ENCODE data around the gene RTKN2. TPM values are rescaled to one million over a fixed set of nuclear protein-coding genes. Genes with fewer than 3 reads are reported as not detected.
"Not testable (repeated sequence)": the region's sequence is repeated elsewhere in the genome, so short reads cannot be mapped to it uniquely, and the experiment has no call there.

RTKN2 gene
- total RNA-seq (2014; rRNA removed; shearing (Covaris generic)): 7.1 and 7.3 TPM in 2 replicates

- peak; percentile 76 for DNase-seq (ENCODE audit: low spot score)
These were observed at the start of gene RTKN2 for GRCh38 chr10:62268399-62269114. TSS of gene RTKN2 (minus strand) at chr10:62268844. CDS start at chr10:62268610, 234 bp downstream.

- DNase-seq (ENCODE audit: low spot score): no peak
These were observed 48.6 kb upstream of the RTKN2 start for GRCh38 chr10:62317257-62317656.

GRCh38 chr10:62309254-62309653 is 40.6 kb upstream of the RTKN2 start:
- no peak for DNase-seq (ENCODE audit: low spot score)

- no peak for DNase-seq (ENCODE audit: low spot score)
These were observed 39.5 kb upstream of the RTKN2 start for GRCh38 chr10:62308101-62308500.

- no peak for DNase-seq (ENCODE audit: low spot score)
These were observed 39.0 kb upstream of the RTKN2 start for GRCh38 chr10:62307635-62308034.

GRCh38 chr10:62306663-62307062 is 38.0 kb upstream of the RTKN2 start:
- DNase-seq (ENCODE audit: low spot score): no peak

- no peak for DNase-seq (ENCODE audit: low spot score)
These were observed 37.2 kb upstream of the RTKN2 start for GRCh38 chr10:62305813-62306212.

- DNase-seq (ENCODE audit: low spot score): no peak
These were observed 35.3 kb upstream of the RTKN2 start for GRCh38 chr10:62303922-62304321.

- no peak for DNase-seq (ENCODE audit: low spot score)
These were observed 34.1 kb upstream of the RTKN2 start for GRCh38 chr10:62302760-62303159.

- DNase-seq (ENCODE audit: low spot score): no peak
These were observed 29.2 kb upstream of the RTKN2 start for GRCh38 chr10:62297857-62298256.

- DNase-seq (ENCODE audit: low spot score): no peak
These were observed 15.6 kb upstream of the RTKN2 start for GRCh38 chr10:62284221-62284620.

GRCh38 chr10:62281348-62281747 is 12.7 kb upstream of the RTKN2 start:
- not testable (repeated sequence) for DNase-seq (ENCODE audit: low spot score)

GRCh38 chr10:62280392-62280791 is 11.7 kb upstream of the RTKN2 start:
- not testable (repeated sequence) for DNase-seq (ENCODE audit: low spot score)

- no peak for DNase-seq (ENCODE audit: low spot score)
These were observed 9.8 kb upstream of the RTKN2 start for GRCh38 chr10:62278441-62278910.

- no peak for DNase-seq (ENCODE audit: low spot score)
These were observed 9.3 kb upstream of the RTKN2 start for GRCh38 chr10:62277971-62278370.

- DNase-seq (ENCODE audit: low spot score): no peak
These were observed 1.4 kb upstream of the RTKN2 start for GRCh38 chr10:62270020-62270419.

- no peak for DNase-seq (ENCODE audit: low spot score)
These were observed 631 bp downstream of the RTKN2 start for GRCh38 chr10:62268027-62268398.

- no peak for DNase-seq (ENCODE audit: low spot score)
These were observed 2.0 kb downstream of the RTKN2 start for GRCh38 chr10:62266611-62267010.

- DNase-seq (ENCODE audit: low spot score): no peak
These were observed 2.5 kb downstream of the RTKN2 start for GRCh38 chr10:62266147-62266546.

- DNase-seq (ENCODE audit: low spot score): peak; percentile 82
These were observed 3.8 kb downstream of the RTKN2 start for GRCh38 chr10:62264702-62265436.

GRCh38 chr10:62264126-62264525 is 4.5 kb downstream of the RTKN2 start:
- no peak for DNase-seq (ENCODE audit: low spot score)

GRCh38 chr10:62261666-62262065 is 7.0 kb downstream of the RTKN2 start:
- DNase-seq (ENCODE audit: low spot score): no peak

- no peak for DNase-seq (ENCODE audit: low spot score)
These were observed 8.6 kb downstream of the RTKN2 start for GRCh38 chr10:62259998-62260397.

Data from H4 (cell line).